Measurements from ENCODE around the gene PDLIM1. TPM values are rescaled to one million over a fixed set of nuclear protein-coding genes. Genes with fewer than 3 reads are reported as not detected.

The PDLIM1 gene
- total RNA-seq, 1 experiment from 2014 or later: 67.4 TPM

- TF ChIP-seq SRF (IDR thresholded peaks at IDR 0.05; ENCODE audit: low read depth): no peak
- no peak for TF ChIP-seq ZFX (IDR thresholded peaks at IDR 0.05)
- TF ChIP-seq JUND (IDR thresholded peaks at IDR 0.05): no peak
- TF ChIP-seq RAD21 (IDR thresholded peaks at IDR 0.05; ENCODE audit: low read depth): peak; percentile 86
- TF ChIP-seq CEBPB (IDR thresholded peaks at IDR 0.05; ENCODE audit: low read depth): no peak
- TF ChIP-seq CTCF (IDR thresholded peaks at IDR 0.05 in 2 of 3, conservative IDR thresholded peaks at IDR 0.05 in 1 of 3; ENCODE audit: borderline replicate concordance in 1 of 3, insufficient read depth in 1 of 3, low read depth in 2 of 3, low read length in 2 of 3): peak; percentile 73 to 84 (median 74)
- no peak for TF ChIP-seq EZH2phosphoT487 (IDR thresholded peaks at IDR 0.05; ENCODE audit: borderline replicate concordance)
- intact Hi-C loops (cut with micrococcal nuclease): loop anchor here (1.0 to 2.0 kb wide), 2 partner anchors 42 to 161 kb away; no protein-coding TSS in a partner anchor
- DNase-seq (ENCODE audit: low read depth, low spot score) (peak; percentile 46), ATAC-seq (peak; percentile 100)
- Histone ChIP-seq H3K4me2 (ENCODE audit: low read length) (no peak overlapping the region), H3K9me3 (ENCODE audit: control insufficient read depth in 1 of 2, insufficient read depth in 1 of 2, low read depth in 1 of 2, low read length in 2 of 2) (no peaks in the 10 kb centered on the region), H2AFZ (ENCODE audit: low read depth, low read length, poor library complexity, severe bottlenecking) (no peak overlapping the region), H3K4me3 (replicated peaks in 1 of 2; ENCODE audit: low read depth in 1 of 2, low read length in 2 of 2) (no peak overlapping the region), H3K27ac (ENCODE audit: low read depth, low read length) (no peak overlapping the region), H3K36me3 (ENCODE audit: control insufficient read depth in 1 of 2, insufficient read depth in 2 of 2, low read length in 2 of 2) (no peaks in the 10 kb centered on the region), H4K20me1 (ENCODE audit: insufficient read depth) (no peaks in the 10 kb centered on the region), H3K9ac (ENCODE audit: low read length) (no peak overlapping the region), H3K79me2 (ENCODE audit: insufficient read depth, low read length) (no peaks in the 10 kb centered on the region), H3K4me1 (ENCODE audit: control insufficient read depth in 1 of 2, insufficient read depth in 2 of 2, low read length in 2 of 2) (peaks cover 0 to 2% of the 10 kb centered on the region in 2 experiments; a peak in 1 of 4 replicates), H3K9me2 (ENCODE audit: insufficient read depth) (no peaks in the 10 kb centered on the region), H3K27me3 (ENCODE audit: insufficient read depth, low read length) (no peaks in the 10 kb centered on the region)
- POLR2A ChIA-PET: no interaction called here
- BruUV-seq (replicated peaks): no TSS peak
- RAD21 ChIA-PET (ENCODE audit: low non-redundant PET in 1 of 2, low total read pairs in 2 of 2, uncharacterized antibody in 2 of 2, unreplicated experiment in 2 of 2): interaction anchor here (1.1 to 1.6 kb wide), 5 partner anchors 35 to 164 kb away, joined by 3 to 9 read pairs (median 5); no protein-coding TSS in a partner anchor
- CTCF ChIA-PET: interaction anchor here (0.6 to 2.0 kb wide), 11 partner anchors 9 to 399 kb away, joined by 3 to 42 read pairs (median 8); no protein-coding TSS in a partner anchor
Measured at GRCh38 chr10:95201736-95202135, 89.1 kb downstream of the PDLIM1 start.

GRCh38 chr10:95196046-95196445, 94.8 kb downstream of the PDLIM1 start:
- H3K9me2 ChIP-seq (ENCODE audit: insufficient read depth): no peaks in the 10 kb centered on the region
- no peaks in the 10 kb centered on the region for H3K4me1 ChIP-seq (ENCODE audit: control insufficient read depth in 1 of 2, insufficient read depth in 2 of 2, low read length in 2 of 2)
- CTCF ChIA-PET: no interaction called here
- H3K9me3 ChIP-seq (ENCODE audit: control insufficient read depth in 1 of 2, insufficient read depth in 1 of 2, low read depth in 1 of 2, low read length in 2 of 2): no peaks in the 10 kb centered on the region
- no peaks in the 10 kb centered on the region for H3K36me3 ChIP-seq (ENCODE audit: control insufficient read depth in 1 of 2, insufficient read depth in 2 of 2, low read length in 2 of 2)
- no peak overlapping the region for H3K4me2 ChIP-seq (ENCODE audit: low read length)
- no peak for ATAC-seq
- no peaks in the 10 kb centered on the region for H3K27me3 ChIP-seq (ENCODE audit: insufficient read depth, low read length)
- no peak overlapping the region for H3K27ac ChIP-seq (ENCODE audit: low read depth, low read length)
- no peaks in the 10 kb centered on the region for H4K20me1 ChIP-seq (ENCODE audit: insufficient read depth)
- TF ChIP-seq CTCF (IDR thresholded peaks at IDR 0.05 in 2 of 3, conservative IDR thresholded peaks at IDR 0.05 in 1 of 3; ENCODE audit: borderline replicate concordance in 1 of 3, insufficient read depth in 1 of 3, low read depth in 2 of 3, low read length in 2 of 3): no peak
- TF ChIP-seq SP1 (IDR thresholded peaks at IDR 0.05; ENCODE audit: low read depth): no peak
- TF ChIP-seq ZNF274 (IDR thresholded peaks at IDR 0.05; ENCODE audit: low read depth, low read length): no peak
- no peak for TF ChIP-seq ATF3 (IDR thresholded peaks at IDR 0.05)
- no peak for TF ChIP-seq MAX (IDR thresholded peaks at IDR 0.05)
- no peak for TF ChIP-seq YY1 (IDR thresholded peaks at IDR 0.05; ENCODE audit: extremely low read depth, insufficient replicate concordance, low read depth, low read length)
- H3K9ac ChIP-seq (ENCODE audit: low read length): no peak overlapping the region
- intact Hi-C loops (cut with micrococcal nuclease): no loop called here
- no peak for DNase-seq (ENCODE audit: low read depth, low spot score)
- H3K4me3 ChIP-seq (replicated peaks in 1 of 2; ENCODE audit: low read depth in 1 of 2, low read length in 2 of 2): no peak overlapping the region
- no peaks in the 10 kb centered on the region for H3K79me2 ChIP-seq (ENCODE audit: insufficient read depth, low read length)
- RAD21 ChIA-PET (ENCODE audit: low non-redundant PET in 1 of 2, low total read pairs in 2 of 2, uncharacterized antibody in 2 of 2, unreplicated experiment in 2 of 2): no interaction called here
- POLR2A ChIA-PET: no interaction called here
- H2AFZ ChIP-seq (ENCODE audit: low read depth, low read length, poor library complexity, severe bottlenecking): no peak overlapping the region
- no TSS peak for BruUV-seq (replicated peaks)

Measured in HCT116 (cell line).